Measurements from ENCODE around the gene OR6J1. TPM values are rescaled to one million over a fixed set of nuclear protein-coding genes. Genes with fewer than 3 reads are reported as not detected.
A peak's percentile ranks its signal among the peaks of the same experiment; 100 is the strongest.
"Not testable (repeated sequence)": the region's sequence is repeated elsewhere in the genome, so short reads cannot be mapped to it uniquely, and the experiment has no call there.

The OR6J1 gene
- total RNA-seq, 1 donor, result not detected

DNA sequence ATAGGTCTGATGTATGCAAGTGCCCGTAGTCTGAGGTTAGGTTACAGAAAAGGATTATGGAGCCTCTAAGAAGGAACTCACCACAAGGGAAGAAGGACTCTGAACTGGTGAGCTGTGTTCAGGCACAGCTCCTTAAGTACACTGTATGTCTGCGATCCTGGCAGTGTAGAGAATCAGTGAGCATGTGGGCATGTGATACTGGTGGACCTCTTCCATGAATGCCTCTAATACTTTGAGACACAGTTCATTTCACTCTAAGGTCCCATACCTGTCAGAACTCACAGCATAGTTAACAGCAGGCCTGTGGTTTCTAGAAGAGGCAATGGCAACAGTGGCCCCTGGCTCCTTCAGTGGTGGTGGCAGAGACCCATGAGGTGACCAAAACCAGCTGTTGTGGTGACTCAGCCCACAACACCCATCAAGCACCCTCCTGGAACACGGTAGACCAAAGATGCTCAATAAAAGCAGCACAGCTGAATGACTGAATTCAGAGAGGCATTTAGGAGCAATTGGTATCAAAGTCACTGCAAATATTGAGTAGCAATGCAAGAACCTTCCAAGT lies 6.9 kb upstream of the OR6J1 start:
- TF ChIP-seq, protein P1, sequence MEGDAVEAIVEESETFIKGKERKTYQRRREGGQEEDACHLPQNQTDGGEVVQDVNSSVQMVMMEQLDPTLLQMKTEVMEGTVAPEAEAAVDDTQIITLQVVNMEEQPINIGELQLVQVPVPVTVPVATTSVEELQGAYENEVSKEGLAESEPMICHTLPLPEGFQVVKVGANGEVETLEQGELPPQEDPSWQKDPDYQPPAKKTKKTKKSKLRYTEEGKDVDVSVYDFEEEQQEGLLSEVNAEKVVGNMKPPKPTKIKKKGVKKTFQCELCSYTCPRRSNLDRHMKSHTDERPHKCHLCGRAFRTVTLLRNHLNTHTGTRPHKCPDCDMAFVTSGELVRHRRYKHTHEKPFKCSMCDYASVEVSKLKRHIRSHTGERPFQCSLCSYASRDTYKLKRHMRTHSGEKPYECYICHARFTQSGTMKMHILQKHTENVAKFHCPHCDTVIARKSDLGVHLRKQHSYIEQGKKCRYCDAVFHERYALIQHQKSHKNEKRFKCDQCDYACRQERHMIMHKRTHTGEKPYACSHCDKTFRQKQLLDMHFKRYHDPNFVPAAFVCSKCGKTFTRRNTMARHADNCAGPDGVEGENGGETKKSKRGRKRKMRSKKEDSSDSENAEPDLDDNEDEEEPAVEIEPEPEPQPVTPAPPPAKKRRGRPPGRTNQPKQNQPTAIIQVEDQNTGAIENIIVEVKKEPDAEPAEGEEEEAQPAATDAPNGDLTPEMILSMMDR (IDR thresholded peaks at IDR 0.05; ENCODE audit: insufficient read depth, low read depth, low read length), result no peak
- peak; percentile 22 for DNase-seq (ENCODE audit: low read depth)
- H3K4me3 ChIP-seq (ENCODE audit: low read depth, low read length), result no peak overlapping the region

DNA sequence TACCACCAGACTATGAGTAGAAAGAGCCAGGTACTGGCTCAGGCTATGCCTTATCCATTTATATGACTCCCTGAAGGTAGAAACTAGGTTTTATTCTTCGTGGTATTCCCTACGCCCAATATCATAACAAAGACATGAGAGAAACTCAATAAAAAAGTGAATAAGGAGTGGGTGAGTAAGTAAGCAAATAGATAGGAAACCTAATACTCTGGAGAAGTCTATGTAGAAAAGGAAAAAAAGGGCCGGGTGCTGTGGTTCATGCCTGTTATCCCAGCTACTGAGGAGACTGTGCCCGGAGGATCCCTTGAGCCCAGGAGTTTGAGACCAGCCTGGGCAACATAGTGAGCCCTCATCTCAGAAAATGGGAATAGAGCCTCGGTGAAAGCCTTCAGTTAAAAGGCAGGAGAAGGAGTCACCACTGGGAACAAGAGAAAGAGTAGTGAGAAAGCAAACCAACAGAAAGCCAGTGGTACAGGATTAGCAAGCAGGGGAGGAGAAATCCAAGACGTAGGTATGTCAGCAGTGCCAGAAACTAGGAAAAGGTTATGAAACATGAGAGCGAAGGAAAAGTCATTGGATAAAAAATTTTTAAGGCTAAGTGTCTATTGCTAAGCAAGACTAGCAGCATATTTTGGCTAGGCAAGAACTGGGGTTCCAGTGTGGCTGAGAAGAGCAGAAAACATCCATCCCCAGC lies 6.0 kb upstream of the OR6J1 start:
- no peak overlapping the region for H3K4me3 ChIP-seq (ENCODE audit: low read depth, low read length)
- DNase-seq (ENCODE audit: low read depth), result no peak
- TF ChIP-seq, protein P1 (IDR thresholded peaks at IDR 0.05; ENCODE audit: insufficient read depth, low read depth, low read length), result no peak

DNA sequence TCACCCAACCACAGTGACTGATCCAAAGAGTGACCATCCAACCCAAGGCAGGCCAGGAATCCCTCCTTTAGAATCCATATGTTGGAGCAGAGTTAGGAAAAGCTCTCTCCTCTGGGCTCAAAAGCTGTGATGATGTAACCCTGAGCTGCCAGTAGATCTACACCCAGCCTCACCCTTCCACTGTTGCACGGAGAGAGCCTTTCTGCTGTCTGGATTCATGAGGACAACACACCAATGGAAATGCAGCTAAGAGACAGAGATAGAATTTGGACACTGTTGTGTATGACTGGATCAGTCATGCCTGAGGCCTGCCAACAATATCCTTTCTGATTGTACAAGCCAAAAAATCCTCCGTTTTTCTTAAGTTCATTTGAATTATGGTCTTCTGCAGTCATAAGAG lies 4.4 kb upstream of the OR6J1 start:
- TF ChIP-seq, protein P1 (IDR thresholded peaks at IDR 0.05; ENCODE audit: insufficient read depth, low read depth, low read length), result no peak
- H3K4me3 ChIP-seq (ENCODE audit: low read depth, low read length), result no peak overlapping the region
- peak; percentile 25 for DNase-seq (ENCODE audit: low read depth)

DNA sequence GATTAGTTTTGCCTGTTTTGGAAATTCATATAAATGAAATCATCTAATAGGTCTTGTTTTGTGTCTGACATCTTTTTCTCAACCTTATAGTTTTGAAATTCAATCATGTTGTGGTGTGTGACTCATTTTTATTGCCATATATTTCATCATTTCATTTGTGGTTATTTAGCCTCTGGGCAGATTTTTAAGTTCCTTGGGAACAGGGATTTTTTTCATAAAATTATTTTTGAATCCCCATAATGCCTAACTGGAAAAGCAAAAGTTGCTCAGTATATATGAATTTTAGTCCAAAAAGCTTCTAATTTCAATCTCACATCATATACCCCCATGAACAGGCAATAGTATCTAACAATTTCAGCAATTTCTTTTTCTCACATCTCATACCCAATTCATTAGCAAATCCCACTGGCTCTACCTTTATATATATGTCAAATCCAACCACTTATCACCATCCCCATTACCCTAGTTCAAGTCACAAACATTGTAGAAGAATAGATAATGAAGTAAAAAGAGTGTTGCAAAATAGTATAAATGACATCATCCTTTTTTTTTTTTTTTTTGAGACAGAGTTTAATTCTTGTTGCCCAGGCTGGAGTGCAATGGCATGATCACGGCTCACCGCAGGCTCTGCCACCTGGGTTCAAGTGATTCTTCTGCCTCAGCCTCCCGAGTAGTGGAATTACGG lies 2.6 kb upstream of the OR6J1 start:
- DNase-seq (ENCODE audit: low read depth), result peak; percentile 92
- TF ChIP-seq, protein P1 (IDR thresholded peaks at IDR 0.05; ENCODE audit: insufficient read depth, low read depth, low read length), result no peak
- no peak overlapping the region for H3K4me3 ChIP-seq (ENCODE audit: low read depth, low read length)

DNA sequence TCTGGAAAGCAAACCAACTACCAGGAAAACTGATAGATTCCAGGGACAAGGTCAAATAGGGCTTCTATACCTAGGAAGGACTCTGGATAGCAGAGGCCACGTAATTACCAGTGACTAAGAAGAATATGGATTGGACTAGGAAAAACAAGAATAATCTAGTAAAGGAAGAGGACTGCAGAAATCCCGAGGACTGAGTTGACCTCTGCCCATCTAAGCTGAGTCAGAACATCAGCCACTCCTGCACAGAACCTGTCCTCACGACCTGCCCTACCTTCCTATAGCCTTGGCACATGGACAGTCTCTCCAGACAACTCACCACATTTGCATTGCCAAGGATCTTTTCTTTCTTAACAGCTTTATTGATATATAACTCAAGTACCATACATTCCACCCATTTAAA lies 2.3 kb downstream of the OR6J1 start:
- H3K4me3 ChIP-seq (ENCODE audit: low read depth, low read length), result no peak overlapping the region
- TF ChIP-seq, protein P1 (IDR thresholded peaks at IDR 0.05; ENCODE audit: insufficient read depth, low read depth, low read length), result no peak
- DNase-seq (ENCODE audit: low read depth), result no peak

DNA sequence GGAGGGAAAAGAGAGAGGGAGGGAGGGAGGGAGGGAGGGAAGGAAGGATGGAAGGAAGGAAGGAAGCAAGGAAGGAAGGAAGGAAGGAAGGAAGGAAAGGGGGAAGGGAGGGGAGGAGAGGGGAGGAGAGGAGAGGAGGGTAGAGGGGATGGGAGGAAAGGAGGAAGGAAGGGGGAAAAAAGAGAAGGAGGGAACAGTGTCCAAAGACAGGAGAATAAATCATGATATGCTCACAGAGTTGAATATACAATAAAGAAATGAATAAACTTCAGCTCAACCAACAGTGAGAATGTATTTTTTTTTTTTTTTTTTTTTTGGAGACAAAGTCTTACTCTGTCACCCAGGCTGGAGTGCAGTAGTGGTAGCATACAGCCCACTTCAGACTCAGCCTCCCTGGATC lies 4.0 kb downstream of the OR6J1 start:
- TF ChIP-seq, protein P1 (IDR thresholded peaks at IDR 0.05; ENCODE audit: insufficient read depth, low read depth, low read length), result no peak
- no peak for DNase-seq (ENCODE audit: low read depth)
- no peak overlapping the region for H3K4me3 ChIP-seq (ENCODE audit: low read depth, low read length)

DNA sequence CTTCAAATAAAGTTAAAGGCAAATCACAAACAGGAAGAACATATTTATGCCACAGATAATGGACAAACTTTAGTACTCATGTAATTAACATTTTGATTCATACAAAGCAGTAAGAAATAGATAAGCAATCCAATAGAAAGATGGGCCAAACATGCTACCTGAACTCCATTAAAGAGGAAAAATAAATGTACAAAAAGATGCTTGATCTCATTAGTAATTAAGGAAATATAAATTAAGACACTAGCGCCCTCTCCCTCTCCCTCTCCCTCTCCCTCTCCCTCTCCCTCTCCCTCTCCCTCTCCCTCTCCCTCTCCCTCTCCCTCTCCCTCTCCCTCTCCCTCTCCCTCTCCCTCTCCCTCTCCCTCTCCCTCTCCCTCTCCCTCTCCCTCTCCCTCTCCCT lies 8.2 kb downstream of the OR6J1 start:
- DNase-seq (ENCODE audit: low read depth); H3K4me3 ChIP-seq (ENCODE audit: low read depth, low read length): not testable (repeated sequence)
